ENCODE results near the gene EYS.

EYS gene

GRCh38 chr6:64347411-64347810 lies 1359.6 kb downstream of the EYS start:
- TF ChIP-seq SNAI2 (CRISPR knock-in tag; IDR thresholded peaks at IDR 0.05), result no peak
- no peak for ATAC-seq

- ATAC-seq, result no peak
- TF ChIP-seq, protein P1, sequence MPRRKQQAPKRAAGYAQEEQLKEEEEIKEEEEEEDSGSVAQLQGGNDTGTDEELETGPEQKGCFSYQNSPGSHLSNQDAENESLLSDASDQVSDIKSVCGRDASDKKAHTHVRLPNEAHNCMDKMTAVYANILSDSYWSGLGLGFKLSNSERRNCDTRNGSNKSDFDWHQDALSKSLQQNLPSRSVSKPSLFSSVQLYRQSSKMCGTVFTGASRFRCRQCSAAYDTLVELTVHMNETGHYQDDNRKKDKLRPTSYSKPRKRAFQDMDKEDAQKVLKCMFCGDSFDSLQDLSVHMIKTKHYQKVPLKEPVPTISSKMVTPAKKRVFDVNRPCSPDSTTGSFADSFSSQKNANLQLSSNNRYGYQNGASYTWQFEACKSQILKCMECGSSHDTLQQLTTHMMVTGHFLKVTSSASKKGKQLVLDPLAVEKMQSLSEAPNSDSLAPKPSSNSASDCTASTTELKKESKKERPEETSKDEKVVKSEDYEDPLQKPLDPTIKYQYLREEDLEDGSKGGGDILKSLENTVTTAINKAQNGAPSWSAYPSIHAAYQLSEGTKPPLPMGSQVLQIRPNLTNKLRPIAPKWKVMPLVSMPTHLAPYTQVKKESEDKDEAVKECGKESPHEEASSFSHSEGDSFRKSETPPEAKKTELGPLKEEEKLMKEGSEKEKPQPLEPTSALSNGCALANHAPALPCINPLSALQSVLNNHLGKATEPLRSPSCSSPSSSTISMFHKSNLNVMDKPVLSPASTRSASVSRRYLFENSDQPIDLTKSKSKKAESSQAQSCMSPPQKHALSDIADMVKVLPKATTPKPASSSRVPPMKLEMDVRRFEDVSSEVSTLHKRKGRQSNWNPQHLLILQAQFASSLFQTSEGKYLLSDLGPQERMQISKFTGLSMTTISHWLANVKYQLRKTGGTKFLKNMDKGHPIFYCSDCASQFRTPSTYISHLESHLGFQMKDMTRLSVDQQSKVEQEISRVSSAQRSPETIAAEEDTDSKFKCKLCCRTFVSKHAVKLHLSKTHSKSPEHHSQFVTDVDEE (CRISPR knock-in tag; IDR thresholded peaks at IDR 0.05), result no peak
- TF ChIP-seq ZNF8 (CRISPR knock-in tag; IDR thresholded peaks at IDR 0.05), result no peak
- no peak for TF ChIP-seq TOX (CRISPR knock-in tag; IDR thresholded peaks at IDR 0.05; ENCODE audit: borderline replicate concordance)
Observed at GRCh38 chr6:64335195-64335594, 1371.8 kb downstream of the EYS start.

DNA sequence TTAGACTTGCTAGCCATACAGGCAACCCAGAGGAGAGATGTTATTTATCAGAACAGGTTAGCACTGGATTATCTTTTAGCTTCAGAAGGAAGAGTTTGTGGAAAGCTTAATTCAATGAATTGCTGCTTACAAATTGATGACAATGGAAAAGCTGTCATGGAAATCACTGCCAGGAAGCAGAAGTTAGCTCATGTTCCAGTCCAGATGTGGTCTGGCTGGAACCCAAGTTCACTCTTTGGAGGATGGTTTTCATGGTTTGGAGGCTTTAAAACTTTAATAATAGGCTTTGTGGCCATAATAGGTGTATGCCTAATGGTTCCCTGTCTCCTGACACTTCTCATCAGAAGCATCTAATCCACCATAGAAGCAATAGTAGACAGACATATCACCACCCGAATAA lies 1372.4 kb downstream of the EYS start:
- ATAC-seq, result no peak
- TF ChIP-seq ESRRG (CRISPR knock-in tag; IDR thresholded peaks at IDR 0.05), result no peak
- TF ChIP-seq TOX (CRISPR knock-in tag; IDR thresholded peaks at IDR 0.05; ENCODE audit: borderline replicate concordance), result no peak
- TF ChIP-seq, protein P1 (CRISPR knock-in tag; IDR thresholded peaks at IDR 0.05), result no peak
- TF ChIP-seq SNAI2 (CRISPR knock-in tag; IDR thresholded peaks at IDR 0.05), result no peak
- no peak for TF ChIP-seq ISL1 (CRISPR knock-in tag; IDR thresholded peaks at IDR 0.05)
- no peak for TF ChIP-seq GLIS3 (CRISPR knock-in tag; IDR thresholded peaks at IDR 0.05)

DNA sequence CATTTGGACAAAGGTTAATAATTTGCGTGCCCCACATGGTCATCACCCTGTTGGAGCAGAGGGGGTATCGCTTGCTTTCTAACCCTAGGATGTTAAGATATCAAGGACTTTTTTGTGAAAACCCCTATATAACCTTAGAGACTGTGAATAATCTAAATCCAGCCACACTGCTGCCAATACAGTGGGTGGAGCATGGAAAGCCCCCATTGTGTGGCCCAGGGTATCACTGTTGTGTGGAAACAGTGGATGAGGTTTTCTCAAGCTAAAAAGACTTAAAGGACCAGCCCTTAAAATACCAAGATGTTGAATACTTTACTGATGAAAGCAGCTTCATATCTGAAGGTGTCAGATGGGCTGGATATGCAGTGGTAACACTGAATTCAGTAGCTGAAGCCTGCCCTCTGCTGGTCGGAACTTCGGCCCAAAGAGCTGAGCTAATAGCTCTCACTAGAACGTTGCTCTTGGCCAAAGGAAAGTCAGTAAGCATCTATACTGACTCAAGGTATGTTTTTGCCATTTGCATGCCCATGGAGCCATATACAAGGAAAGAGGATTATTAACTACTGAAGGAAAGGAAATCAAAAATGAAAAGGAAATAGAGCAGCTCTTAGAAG lies 1376.2 kb downstream of the EYS start:
- no peak for TF ChIP-seq RARB (CRISPR knock-in tag; IDR thresholded peaks at IDR 0.05)
- no peak for TF ChIP-seq CSRNP3 (CRISPR knock-in tag; IDR thresholded peaks at IDR 0.05)
- TF ChIP-seq, protein P2, sequence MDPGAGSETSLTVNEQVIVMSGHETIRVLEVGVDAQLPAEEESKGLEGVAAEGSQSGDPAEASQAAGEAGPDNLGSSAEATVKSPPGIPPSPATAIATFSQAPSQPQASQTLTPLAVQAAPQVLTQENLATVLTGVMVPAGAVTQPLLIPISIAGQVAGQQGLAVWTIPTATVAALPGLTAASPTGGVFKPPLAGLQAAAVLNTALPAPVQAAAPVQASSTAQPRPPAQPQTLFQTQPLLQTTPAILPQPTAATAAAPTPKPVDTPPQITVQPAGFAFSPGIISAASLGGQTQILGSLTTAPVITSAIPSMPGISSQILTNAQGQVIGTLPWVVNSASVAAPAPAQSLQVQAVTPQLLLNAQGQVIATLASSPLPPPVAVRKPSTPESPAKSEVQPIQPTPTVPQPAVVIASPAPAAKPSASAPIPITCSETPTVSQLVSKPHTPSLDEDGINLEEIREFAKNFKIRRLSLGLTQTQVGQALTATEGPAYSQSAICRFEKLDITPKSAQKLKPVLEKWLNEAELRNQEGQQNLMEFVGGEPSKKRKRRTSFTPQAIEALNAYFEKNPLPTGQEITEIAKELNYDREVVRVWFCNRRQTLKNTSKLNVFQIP (CRISPR knock-in tag; IDR thresholded peaks at IDR 0.05; ENCODE audit: borderline replicate concordance, low read depth), result no peak
- TF ChIP-seq PPARA (CRISPR knock-in tag; IDR thresholded peaks at IDR 0.05; ENCODE audit: borderline replicate concordance), result no peak
- TF ChIP-seq ESRRG (CRISPR knock-in tag; IDR thresholded peaks at IDR 0.05), result no peak
- TF ChIP-seq ISL1 (CRISPR knock-in tag; IDR thresholded peaks at IDR 0.05), result no peak
- TF ChIP-seq ZNF565 (CRISPR knock-in tag; conservative IDR thresholded peaks at IDR 0.05; ENCODE audit: low read depth), result no peak
- TF ChIP-seq, protein P1 (CRISPR knock-in tag; IDR thresholded peaks at IDR 0.05), result no peak
- TF ChIP-seq, protein P3, sequence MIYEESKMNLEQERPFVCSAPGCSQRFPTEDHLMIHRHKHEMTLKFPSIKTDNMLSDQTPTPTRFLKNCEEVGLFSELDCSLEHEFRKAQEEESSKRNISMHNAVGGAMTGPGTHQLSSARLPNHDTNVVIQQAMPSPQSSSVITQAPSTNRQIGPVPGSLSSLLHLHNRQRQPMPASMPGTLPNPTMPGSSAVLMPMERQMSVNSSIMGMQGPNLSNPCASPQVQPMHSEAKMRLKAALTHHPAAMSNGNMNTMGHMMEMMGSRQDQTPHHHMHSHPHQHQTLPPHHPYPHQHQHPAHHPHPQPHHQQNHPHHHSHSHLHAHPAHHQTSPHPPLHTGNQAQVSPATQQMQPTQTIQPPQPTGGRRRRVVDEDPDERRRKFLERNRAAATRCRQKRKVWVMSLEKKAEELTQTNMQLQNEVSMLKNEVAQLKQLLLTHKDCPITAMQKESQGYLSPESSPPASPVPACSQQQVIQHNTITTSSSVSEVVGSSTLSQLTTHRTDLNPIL (CRISPR knock-in tag; IDR thresholded peaks at IDR 0.05; ENCODE audit: low read depth), result no peak
- TF ChIP-seq OSR1 (CRISPR knock-in tag; IDR thresholded peaks at IDR 0.05), result no peak
- no peak for TF ChIP-seq BACH2 (CRISPR knock-in tag; IDR thresholded peaks at IDR 0.05; ENCODE audit: borderline replicate concordance)
- TF ChIP-seq CSDC2 (CRISPR knock-in tag; IDR thresholded peaks at IDR 0.05), result no peak
- TF ChIP-seq SNAI2 (CRISPR knock-in tag; IDR thresholded peaks at IDR 0.05), result no peak
- TF ChIP-seq GLIS3 (CRISPR knock-in tag; IDR thresholded peaks at IDR 0.05), result no peak
- TF ChIP-seq ZNF8 (CRISPR knock-in tag; IDR thresholded peaks at IDR 0.05), result no peak
- TF ChIP-seq TCF4 (CRISPR knock-in tag; IDR thresholded peaks at IDR 0.05; ENCODE audit: borderline replicate concordance), result no peak
- no peak for TF ChIP-seq TOX (CRISPR knock-in tag; IDR thresholded peaks at IDR 0.05; ENCODE audit: borderline replicate concordance)
- TF ChIP-seq ZC3H10 (CRISPR knock-in tag; IDR thresholded peaks at IDR 0.05), result no peak
- peak; percentile 80 for ATAC-seq

Measured in SK-N-SH treated with all-trans-retinoic acid at 6 μM for 48 hours (cell line).